Stimulated activated CD8-positive, alpha-beta memory T cell treated with anti-CD3 and anti-CD28 coated beads, Interleukin-4, amount 100 ng/mL, for 48 hours (primary cell): ENCODE results near the gene NKX2-2.

Source experiments
- DNase-seq: peaks from one replicate; pipeline ENCODE4 v3.0.0-alpha.2; 2020

The NKX2-2 gene

GRCh38 chr20:21513881-21514540, at the start of gene NKX2-2:
TSS of gene NKX2-2 (minus strand) at chr20:21514064. CDS start at chr20:21513669, 395 bp downstream.
- DNase-seq: no peak

GRCh38 chr20:21562656-21563055, 48.8 kb upstream of the NKX2-2 start:
- no peak for DNase-seq

GRCh38 chr20:21559305-21559704, 45.4 kb upstream of the NKX2-2 start:
- peak; percentile 31 for DNase-seq

- peak; percentile 48 for DNase-seq
Measured at GRCh38 chr20:21557241-21558020, 43.6 kb upstream of the NKX2-2 start.

GRCh38 chr20:21556398-21556797, 42.5 kb upstream of the NKX2-2 start:
- DNase-seq: no peak

- DNase-seq: no peak
Measured at GRCh38 chr20:21555470-21556120, 41.7 kb upstream of the NKX2-2 start.

GRCh38 chr20:21554985-21555384, 41.1 kb upstream of the NKX2-2 start:
- DNase-seq: no peak

- DNase-seq: no peak
Measured at GRCh38 chr20:21554376-21554890, 40.6 kb upstream of the NKX2-2 start.

- no peak for DNase-seq
Measured at GRCh38 chr20:21550587-21550986, 36.7 kb upstream of the NKX2-2 start.

- no peak for DNase-seq
Measured at GRCh38 chr20:21548390-21549035, 34.6 kb upstream of the NKX2-2 start.

- no peak for DNase-seq
Measured at GRCh38 chr20:21546355-21546754, 32.5 kb upstream of the NKX2-2 start.

- no peak for DNase-seq
Measured at GRCh38 chr20:21539512-21539911, 25.6 kb upstream of the NKX2-2 start.

- DNase-seq: no peak
Measured at GRCh38 chr20:21534886-21535285, 21.0 kb upstream of the NKX2-2 start.

- no peak for DNase-seq
Measured at GRCh38 chr20:21534453-21534852, 20.6 kb upstream of the NKX2-2 start.

GRCh38 chr20:21529863-21530262, 16.0 kb upstream of the NKX2-2 start:
- DNase-seq: no peak

GRCh38 chr20:21528870-21529269, 15.0 kb upstream of the NKX2-2 start:
- no peak for DNase-seq

- DNase-seq: no peak
Measured at GRCh38 chr20:21527908-21528307, 14.0 kb upstream of the NKX2-2 start.

- no peak for DNase-seq
Measured at GRCh38 chr20:21526776-21527175, 12.9 kb upstream of the NKX2-2 start.

GRCh38 chr20:21523895-21524294, 10.0 kb upstream of the NKX2-2 start:
- no peak for DNase-seq

GRCh38 chr20:21523281-21523868, 9.5 kb upstream of the NKX2-2 start:
- DNase-seq: no peak

- no peak for DNase-seq
Measured at GRCh38 chr20:21522481-21523280, 8.8 kb upstream of the NKX2-2 start.
